Smooth muscle cell of the coronary artery (primary cell): ENCODE measurements around the gene GPATCH11. TPM values are rescaled to one million over a fixed set of nuclear protein-coding genes. Genes with fewer than 3 reads are reported as not detected.

ENCODE experiments used
- total RNA-seq: library from RNA; depleted of rRNA; stranded (reverse); fragments of >200 nt; gene quantifications from 2 replicates; pipeline ENCODE4 v1.2.3, GENCODE V29; 2014; ENCODE audit warnings: low replicate concordance

GPATCH11 gene
- 5.0 and 5.3 TPM in 2 replicates for total RNA-seq

DNA sequence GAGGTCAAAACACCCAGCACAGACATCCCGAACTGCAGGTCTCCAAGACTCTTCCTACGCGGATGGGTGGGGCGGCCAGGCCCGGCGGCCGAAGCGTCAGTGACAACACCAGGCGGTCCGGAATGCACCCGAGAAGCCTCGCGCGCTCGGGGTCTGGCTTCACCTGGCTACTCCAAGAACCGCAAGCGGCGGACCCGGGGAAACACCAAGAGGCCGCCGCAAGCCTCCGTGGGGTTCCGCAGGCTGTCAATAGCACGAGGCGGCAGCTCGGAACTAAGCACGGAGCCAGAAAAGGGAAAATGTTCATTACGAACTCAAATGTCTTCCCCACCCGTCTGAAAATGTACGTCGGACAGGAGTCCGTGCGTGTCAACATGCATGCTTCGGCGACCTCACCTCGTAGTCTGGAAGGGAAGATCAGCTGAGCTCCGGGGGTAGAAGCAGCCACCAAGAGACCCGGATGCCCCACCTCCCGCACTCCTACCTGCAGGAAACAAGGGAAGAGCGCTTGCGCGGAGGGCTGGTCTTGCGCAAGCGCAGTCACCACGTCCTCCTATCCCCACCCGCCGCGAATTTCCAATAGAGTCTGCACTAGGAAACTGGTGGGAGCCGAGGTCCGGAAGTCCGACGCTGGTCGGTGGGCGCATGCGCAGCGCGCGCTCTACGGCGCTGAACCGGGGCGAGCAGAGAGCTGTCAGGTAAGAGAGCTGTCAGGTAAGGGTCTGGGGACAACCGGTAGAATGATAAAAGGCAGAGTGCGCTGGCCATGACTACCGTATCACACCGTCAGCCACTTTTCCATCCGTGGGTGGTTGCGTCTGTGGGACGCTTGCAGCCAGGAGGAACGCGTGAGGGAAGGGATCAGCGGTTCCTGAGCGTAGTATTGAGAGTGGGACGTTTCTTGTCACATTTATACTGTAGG is at the start of gene GPATCH11, which contains the start of gene HEATR5B:
Gene GPATCH11, plus strand, starts transcription at position 646 of the 922 bp plus-strand sequence. CDS start 3,864 bp downstream, outside the sequence.
Gene HEATR5B, minus strand, starts transcription at position 500 of the 922 bp plus-strand sequence. CDS start 958 bp downstream, outside the sequence.

Other genes starting within 250 kb of the GPATCH11 start
- gene STRN, start 118.0 kb upstream of the GPATCH11 start, total RNA-seq, result 8.6 and 11.5 TPM in 2 replicates
- gene HEATR5B, start 146 bp upstream of the GPATCH11 start, total RNA-seq, result 12.8 and 15.0 TPM in 2 replicates
- 12.4 and 17.9 TPM in 2 replicates for gene EIF2AK2, start 72.5 kb downstream of the GPATCH11 start, total RNA-seq
- gene SULT6B1, start 104.2 kb downstream of the GPATCH11 start, total RNA-seq, result not detected in 2 replicates
- gene CEBPZOS, start 112.0 kb downstream of the GPATCH11 start, total RNA-seq, result 3.5 and 8.7 TPM in 2 replicates
- gene CEBPZ, start 147.1 kb downstream of the GPATCH11 start, total RNA-seq, result 32.5 and 52.0 TPM in 2 replicates
- gene NDUFAF7, start 147.1 kb downstream of the GPATCH11 start, total RNA-seq, result 11.2 and 12.3 TPM in 2 replicates
- 32.6 and 43.0 TPM in 2 replicates for gene PRKD3, start 240.3 kb downstream of the GPATCH11 start, total RNA-seq